ENCODE results near the gene AZI2. TPM values are rescaled to one million over a fixed set of nuclear protein-coding genes. Genes with fewer than 3 reads are reported as not detected.

Gene AZI2
- total and polyA plus RNA-seq, 2 experiments from 2014 or later = 24.5 to 28.6 TPM

- TF ChIP-seq ZNF331 (CRISPR knock-in tag; IDR thresholded peaks at IDR 0.05; ENCODE audit: low read depth) (no peak), NANOG (IDR thresholded peaks at IDR 0.05; ENCODE audit: borderline replicate concordance) (no peak), EZH2phosphoT487 (IDR thresholded peaks at IDR 0.05; ENCODE audit: unreplicated experiment) (no peak), EZH2 (IDR thresholded peaks at IDR 0.05; ENCODE audit: low read depth, unreplicated experiment) (no peak), ETS1 (IDR thresholded peaks at IDR 0.05) (no peak), REST (IDR thresholded peaks at IDR 0.05; ENCODE audit: unreplicated experiment) (no peak), ZNF114 (CRISPR knock-in tag; IDR thresholded peaks at IDR 0.05) (no peak), ZNF462 (CRISPR knock-in tag; IDR thresholded peaks at IDR 0.05) (no peak), CTCF (conservative IDR thresholded peaks at IDR 0.05; ENCODE audit: low read depth in 2 of 2) (no peak), POLR2AphosphoS5 (IDR thresholded peaks at IDR 0.05; ENCODE audit: low read depth) (no peak), JUNB (IDR thresholded peaks at IDR 0.05; ENCODE audit: unreplicated experiment) (no peak)
- H3K27ac ChIP-seq (ENCODE audit: low read depth) = no peak overlapping the region
- no peak overlapping the region for H3K27ac Mint-ChIP-seq
- no peak overlapping the region for H2AFZ ChIP-seq
- no peak for ATAC-seq
- H3K4me2 ChIP-seq = no peak overlapping the region
- no peaks in the 10 kb centered on the region; the same call in 1 of the 2 replicates for H4K20me1 ChIP-seq (replicated peaks; ENCODE audit: insufficient read depth)
- H3K4me1 ChIP-seq (ENCODE audit: insufficient read depth) = 0 out of 2 replicates have a peak, but pooled peaks cover 4% of the 10 kb centered on the region
- no peaks in the 10 kb centered on the region for H3F3A ChIP-seq (replicated peaks; ENCODE audit: low read depth)
- H3K4me1 Mint-ChIP-seq = peaks cover 16% of the 10 kb centered on the region
- no peak overlapping the region for H3K4me3 ChIP-seq
- no peaks in the 10 kb centered on the region for H3K27me3 Mint-ChIP-seq (ENCODE audit: insufficient read depth, low read depth, poor library complexity)
- no peaks in the 10 kb centered on the region for H3K27me3 ChIP-seq (ENCODE audit: insufficient read depth)
- peaks cover 17% of the 10 kb centered on the region; the same call in 2 of the 3 replicates for H3K36me3 Mint-ChIP-seq (ENCODE audit: low read depth)
- H3K79me2 ChIP-seq (replicated peaks; ENCODE audit: insufficient read depth) = no peaks in the 10 kb centered on the region
- DNase-seq (ENCODE audit: low spot score) = no peak
- H3K9me3 Mint-ChIP-seq = peaks cover 8% of the 10 kb centered on the region; the same call in 2 of the 3 replicates
- H3K9me2 ChIP-seq (ENCODE audit: insufficient read depth) = no peaks in the 10 kb centered on the region
- no peaks in the 10 kb centered on the region for H3K36me3 ChIP-seq (ENCODE audit: insufficient read depth)
- no peak overlapping the region for H3K4me3 Mint-ChIP-seq
Observed at GRCh38 chr3:28287046-28287445, 61.6 kb downstream of the AZI2 start.

Data from GM23338 (cell line).